ENCODE measurements around the gene MS4A6A. TPM values are rescaled to one million over a fixed set of nuclear protein-coding genes. Genes with fewer than 3 reads are reported as not detected.
"Not testable (repeated sequence)": the region's sequence is repeated elsewhere in the genome, so short reads cannot be mapped to it uniquely, and the experiment has no call there.

The MS4A6A gene
- total and polyA plus RNA-seq, 2 experiments from 2014 or later: not detected

GRCh38 chr11:60208146-60208895, 25.4 kb upstream of the MS4A6A start:
- Histone ChIP-seq H3K36me3 (ENCODE audit: low read depth) (no peaks in the 10 kb centered on the region), H3K4me1 (ENCODE audit: insufficient read depth) (no peaks in the 10 kb centered on the region), H3K27me3 (replicated peaks; ENCODE audit: insufficient read depth) (no peaks in the 10 kb centered on the region), H3F3A (ENCODE audit: insufficient read depth) (no peaks in the 10 kb centered on the region), H3K4me3 (no peak overlapping the region), H2AFZ (no peak overlapping the region), H3K9ac (no peak overlapping the region), H3K27ac (no peak overlapping the region), H3K9me3 (ENCODE audit: low read depth) (no peaks in the 10 kb centered on the region), H4K20me1 (ENCODE audit: insufficient read depth) (no peaks in the 10 kb centered on the region), H3K9me2 (ENCODE audit: insufficient read depth) (no peaks in the 10 kb centered on the region), H3K4me2 (ENCODE audit: unreplicated experiment) (no peak overlapping the region), H3K79me2 (ENCODE audit: insufficient read depth) (no peaks in the 10 kb centered on the region)
- in situ Hi-C loops (cut with MboI): no loop called here
- TF ChIP-seq EZH2 (IDR thresholded peaks at IDR 0.05; ENCODE audit: insufficient read depth, poor library complexity, severe bottlenecking) (no peak), EZH2phosphoT487 (IDR thresholded peaks at IDR 0.05; ENCODE audit: insufficient read depth, low read depth) (no peak)
- DNase-seq: no peak
- WGBS, 2 experiments (ENCODE audit: low coverage in 1 of 2, low lambda C conversion rate in 2 of 2, missing lambda C conversion rate in 2 of 2): 13 to 16% methylated on average over 4 of the region's 4 CpGs

DNA sequence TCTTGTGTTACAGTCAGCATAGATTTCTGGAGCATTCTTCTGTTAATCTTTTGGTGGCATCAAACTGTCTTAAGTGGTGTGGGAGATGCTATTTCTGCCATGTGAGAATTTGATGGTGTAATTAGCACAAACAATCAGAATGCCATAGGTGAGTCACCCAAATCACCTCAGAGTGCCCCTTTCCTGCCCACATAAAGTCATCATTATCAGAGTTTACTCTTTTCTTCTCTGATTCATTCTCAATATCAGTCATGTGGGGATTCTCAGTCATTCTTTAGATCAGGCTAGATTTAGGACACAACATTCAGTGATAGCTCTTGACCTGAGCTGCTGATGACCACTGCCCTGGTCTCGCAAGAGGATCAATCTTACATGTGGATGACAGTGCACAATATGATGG, 23.7 kb upstream of the MS4A6A start:
- Histone ChIP-seq H3K4me3 (no peak overlapping the region), H3K27ac (no peak overlapping the region), H3K36me3 (ENCODE audit: low read depth) (no peaks in the 10 kb centered on the region), H3K9ac (no peak overlapping the region), H3K79me2 (ENCODE audit: insufficient read depth) (no peaks in the 10 kb centered on the region), H3K4me1 (ENCODE audit: insufficient read depth) (no peaks in the 10 kb centered on the region), H3F3A (ENCODE audit: insufficient read depth) (no peaks in the 10 kb centered on the region), H3K9me3 (ENCODE audit: low read depth) (no peaks in the 10 kb centered on the region), H3K27me3 (replicated peaks; ENCODE audit: insufficient read depth) (no peaks in the 10 kb centered on the region), H3K9me2 (ENCODE audit: insufficient read depth) (0 out of 2 replicates have a peak, but pooled peaks cover 4% of the 10 kb centered on the region), H4K20me1 (ENCODE audit: insufficient read depth) (no peaks in the 10 kb centered on the region), H2AFZ (no peak overlapping the region), H3K4me2 (ENCODE audit: unreplicated experiment) (no peak overlapping the region)
- DNase-seq: no peak
- WGBS, 2 experiments (ENCODE audit: low coverage in 1 of 2, low lambda C conversion rate in 2 of 2, missing lambda C conversion rate in 2 of 2): 35% methylated on average over 1 of the region's 1 CpG
- no peak for TF ChIP-seq EZH2phosphoT487 (IDR thresholded peaks at IDR 0.05; ENCODE audit: insufficient read depth, low read depth)
- TF ChIP-seq EZH2 (IDR thresholded peaks at IDR 0.05; ENCODE audit: insufficient read depth, poor library complexity, severe bottlenecking): no peak
- in situ Hi-C loops (cut with MboI): no loop called here

DNA sequence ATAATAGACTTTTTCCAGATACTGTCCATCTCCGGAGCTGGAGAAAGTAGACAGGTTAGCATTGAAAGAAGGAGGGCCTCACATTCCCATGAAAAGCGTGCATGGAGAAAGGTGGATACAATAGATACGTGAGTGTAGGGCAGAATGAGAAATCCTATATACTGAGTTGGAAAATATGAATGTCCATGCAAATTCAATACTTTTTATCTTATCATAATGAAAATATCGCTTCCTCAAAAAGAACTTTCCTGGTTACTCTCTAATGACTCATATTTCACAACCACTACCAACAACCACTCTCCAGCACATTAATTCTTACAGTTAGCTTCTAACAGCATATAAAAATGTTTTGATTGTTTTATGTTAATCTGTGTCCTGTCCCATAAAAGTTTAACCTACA, 22.0 kb upstream of the MS4A6A start:
- Histone ChIP-seq H4K20me1 (ENCODE audit: insufficient read depth) (no peaks in the 10 kb centered on the region), H3K27ac (no peak overlapping the region), H3K4me2 (ENCODE audit: unreplicated experiment) (no peak overlapping the region), H2AFZ (no peak overlapping the region), H3K9me3 (ENCODE audit: low read depth) (no peaks in the 10 kb centered on the region), H3K4me1 (ENCODE audit: insufficient read depth) (no peaks in the 10 kb centered on the region), H3K9me2 (ENCODE audit: insufficient read depth) (0 out of 2 replicates have a peak, but pooled peaks cover 4% of the 10 kb centered on the region), H3K79me2 (ENCODE audit: insufficient read depth) (no peaks in the 10 kb centered on the region), H3K27me3 (replicated peaks; ENCODE audit: insufficient read depth) (no peaks in the 10 kb centered on the region), H3K36me3 (ENCODE audit: low read depth) (no peaks in the 10 kb centered on the region), H3F3A (ENCODE audit: insufficient read depth) (no peaks in the 10 kb centered on the region), H3K9ac (no peak overlapping the region), H3K4me3 (no peak overlapping the region)
- WGBS, 2 experiments (ENCODE audit: low coverage in 1 of 2, low lambda C conversion rate in 2 of 2, missing lambda C conversion rate in 2 of 2): 29 to 37% methylated on average over 4 of the region's 4 CpGs
- no peak for DNase-seq
- in situ Hi-C loops (cut with MboI): no loop called here
- TF ChIP-seq EZH2phosphoT487 (IDR thresholded peaks at IDR 0.05; ENCODE audit: insufficient read depth, low read depth) (no peak), EZH2 (IDR thresholded peaks at IDR 0.05; ENCODE audit: insufficient read depth, poor library complexity, severe bottlenecking) (no peak)

- in situ Hi-C loops (cut with MboI); H4K20me1 ChIP-seq (ENCODE audit: insufficient read depth); H3K27ac ChIP-seq; H3K4me3 ChIP-seq; H3F3A ChIP-seq (ENCODE audit: insufficient read depth); H3K4me2 ChIP-seq (ENCODE audit: unreplicated experiment); H2AFZ ChIP-seq; H3K9ac ChIP-seq; DNase-seq; H3K27me3 ChIP-seq (replicated peaks; ENCODE audit: insufficient read depth); H3K9me3 ChIP-seq (ENCODE audit: low read depth); H3K4me1 ChIP-seq (ENCODE audit: insufficient read depth); H3K79me2 ChIP-seq (ENCODE audit: insufficient read depth); H3K9me2 ChIP-seq (ENCODE audit: insufficient read depth); H3K36me3 ChIP-seq (ENCODE audit: low read depth): not testable (repeated sequence)
- WGBS, 2 experiments (ENCODE audit: low coverage in 1 of 2, low lambda C conversion rate in 2 of 2, missing lambda C conversion rate in 2 of 2): 73% methylated on average over 20 of the region's 26 CpGs; no CpG with 5 or more reads in 1 of the 2 experiments
Measured at GRCh38 chr11:60201334-60201733, 18.5 kb upstream of the MS4A6A start.

Data from GM23248 (cell line).